ENCODE results near the gene MAP3K3. TPM values are rescaled to one million over a fixed set of nuclear protein-coding genes. Genes with fewer than 3 reads are reported as not detected.

MAP3K3 gene
- total and polyA plus RNA-seq, 9 donors, result 32.2 to 41.0 (median 36.3) TPM

DNA sequence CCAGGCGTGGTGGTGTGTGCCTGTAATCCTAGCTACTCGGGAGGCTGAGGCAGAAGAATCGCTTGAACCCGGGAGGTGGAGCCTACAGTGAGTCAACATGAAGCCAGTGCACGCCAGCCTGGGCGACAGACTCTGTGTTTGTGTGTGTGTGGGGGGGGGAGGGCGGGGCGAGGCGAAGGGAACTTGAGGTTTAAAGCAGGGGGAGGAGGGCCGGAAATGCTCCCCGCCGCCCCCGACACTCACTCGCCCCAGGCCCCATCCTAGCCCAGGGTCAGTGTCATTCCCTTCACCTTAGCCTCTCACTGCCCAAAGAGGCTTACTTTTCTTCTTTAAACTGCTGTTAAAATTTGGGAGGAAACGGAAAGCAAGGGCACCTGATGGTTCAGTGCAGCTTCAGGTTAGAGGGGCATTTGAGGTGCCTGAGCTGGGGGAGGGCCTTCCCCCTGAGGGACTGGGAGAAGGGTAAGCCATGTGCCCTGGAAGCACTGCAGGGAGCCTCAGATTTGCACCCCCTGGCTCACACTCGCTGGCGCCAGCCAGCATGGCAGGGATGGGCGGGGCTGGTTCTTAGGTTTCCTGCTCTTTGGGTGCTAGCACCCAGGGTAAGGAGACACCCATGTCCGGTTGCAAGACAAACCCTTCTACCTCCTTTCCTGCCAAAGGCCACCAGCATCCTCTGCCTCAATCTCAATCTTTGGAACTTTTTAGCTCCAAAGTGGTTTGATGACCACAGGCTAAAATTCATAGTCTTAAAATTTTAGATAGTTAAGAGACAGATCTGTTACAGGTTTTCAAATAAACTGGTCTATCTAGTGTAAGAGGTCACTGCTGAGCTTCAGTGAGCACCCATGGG lies 79.9 kb downstream of the MAP3K3 start:
- Histone ChIP-seq H3K36me3 (no peaks in the 10 kb centered on the region), H3K27me3 (no peaks in the 10 kb centered on the region), H3K4me1 (ENCODE audit: insufficient read depth) (peaks cover 7% of the 10 kb centered on the region), H3K9me3 (no peaks in the 10 kb centered on the region), H3K4me3 (no peak overlapping the region), H3K27ac (no peak overlapping the region)
- DNase-seq, result no peak
- TF ChIP-seq EP300 (IDR thresholded peaks at IDR 0.05) (no peak), POLR2A (IDR thresholded peaks at IDR 0.05) (no peak)
- TF ChIP-seq, protein P1, sequence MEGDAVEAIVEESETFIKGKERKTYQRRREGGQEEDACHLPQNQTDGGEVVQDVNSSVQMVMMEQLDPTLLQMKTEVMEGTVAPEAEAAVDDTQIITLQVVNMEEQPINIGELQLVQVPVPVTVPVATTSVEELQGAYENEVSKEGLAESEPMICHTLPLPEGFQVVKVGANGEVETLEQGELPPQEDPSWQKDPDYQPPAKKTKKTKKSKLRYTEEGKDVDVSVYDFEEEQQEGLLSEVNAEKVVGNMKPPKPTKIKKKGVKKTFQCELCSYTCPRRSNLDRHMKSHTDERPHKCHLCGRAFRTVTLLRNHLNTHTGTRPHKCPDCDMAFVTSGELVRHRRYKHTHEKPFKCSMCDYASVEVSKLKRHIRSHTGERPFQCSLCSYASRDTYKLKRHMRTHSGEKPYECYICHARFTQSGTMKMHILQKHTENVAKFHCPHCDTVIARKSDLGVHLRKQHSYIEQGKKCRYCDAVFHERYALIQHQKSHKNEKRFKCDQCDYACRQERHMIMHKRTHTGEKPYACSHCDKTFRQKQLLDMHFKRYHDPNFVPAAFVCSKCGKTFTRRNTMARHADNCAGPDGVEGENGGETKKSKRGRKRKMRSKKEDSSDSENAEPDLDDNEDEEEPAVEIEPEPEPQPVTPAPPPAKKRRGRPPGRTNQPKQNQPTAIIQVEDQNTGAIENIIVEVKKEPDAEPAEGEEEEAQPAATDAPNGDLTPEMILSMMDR (IDR thresholded peaks at IDR 0.05), result no peak
- WGBS, 3 donors, result 88 to 91% (median 90%) methylated on average over 19 of the region's 19 CpGs
- intact Hi-C loops (cut with DNase I), result no loop called here

DNA sequence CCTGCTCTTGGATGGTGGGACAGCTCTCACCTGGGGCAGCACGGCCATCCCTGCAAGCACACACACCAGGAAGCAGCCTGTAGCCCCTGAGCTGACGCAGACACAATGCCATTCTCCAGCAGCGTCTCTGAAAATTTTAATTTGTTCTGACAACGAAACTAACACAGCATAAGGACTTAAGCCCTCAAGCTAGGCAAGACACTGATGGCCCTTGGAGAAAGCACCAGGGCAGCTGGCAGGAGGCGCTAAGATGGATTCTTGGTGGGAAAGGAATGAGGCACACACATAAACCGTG lies 80.5 kb downstream of the MAP3K3 start:
- Histone ChIP-seq H3K4me1 (ENCODE audit: insufficient read depth) (peaks cover 7% of the 10 kb centered on the region), H3K27ac (no peak overlapping the region), H3K4me3 (no peak overlapping the region), H3K36me3 (no peaks in the 10 kb centered on the region), H3K27me3 (no peaks in the 10 kb centered on the region), H3K9me3 (no peaks in the 10 kb centered on the region)
- TF ChIP-seq, protein P1 (IDR thresholded peaks at IDR 0.05), result no peak
- TF ChIP-seq EP300 (IDR thresholded peaks at IDR 0.05), result no peak
- TF ChIP-seq POLR2A (IDR thresholded peaks at IDR 0.05), result no peak
- intact Hi-C loops (cut with DNase I), result no loop called here
- DNase-seq, result no peak
- 82 to 89% (median 87%) methylated on average over 6 of the region's 6 CpGs for WGBS, 3 donors

DNA sequence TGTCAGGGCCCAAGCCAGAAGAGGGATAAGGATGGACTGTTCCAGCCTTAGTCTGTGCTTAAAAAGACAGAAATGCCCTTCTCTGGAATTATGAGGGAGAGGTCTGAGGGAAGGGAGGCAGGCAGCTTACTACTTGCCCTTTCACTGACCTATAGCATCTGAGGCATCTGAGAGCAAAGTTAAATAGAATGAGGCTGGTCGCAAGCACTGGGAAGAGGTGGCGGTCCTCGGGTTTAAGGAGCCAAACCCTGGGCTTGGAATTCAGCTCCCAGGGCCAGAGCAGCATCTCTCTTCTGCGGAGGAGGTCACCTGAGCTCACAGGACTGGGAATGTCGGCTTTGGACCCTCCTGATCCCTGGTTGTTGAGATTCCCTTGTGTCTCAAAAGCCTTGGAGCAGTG lies 80.8 kb downstream of the MAP3K3 start:
- H3K36me3 ChIP-seq, result no peaks in the 10 kb centered on the region
- no peak for DNase-seq

DNA sequence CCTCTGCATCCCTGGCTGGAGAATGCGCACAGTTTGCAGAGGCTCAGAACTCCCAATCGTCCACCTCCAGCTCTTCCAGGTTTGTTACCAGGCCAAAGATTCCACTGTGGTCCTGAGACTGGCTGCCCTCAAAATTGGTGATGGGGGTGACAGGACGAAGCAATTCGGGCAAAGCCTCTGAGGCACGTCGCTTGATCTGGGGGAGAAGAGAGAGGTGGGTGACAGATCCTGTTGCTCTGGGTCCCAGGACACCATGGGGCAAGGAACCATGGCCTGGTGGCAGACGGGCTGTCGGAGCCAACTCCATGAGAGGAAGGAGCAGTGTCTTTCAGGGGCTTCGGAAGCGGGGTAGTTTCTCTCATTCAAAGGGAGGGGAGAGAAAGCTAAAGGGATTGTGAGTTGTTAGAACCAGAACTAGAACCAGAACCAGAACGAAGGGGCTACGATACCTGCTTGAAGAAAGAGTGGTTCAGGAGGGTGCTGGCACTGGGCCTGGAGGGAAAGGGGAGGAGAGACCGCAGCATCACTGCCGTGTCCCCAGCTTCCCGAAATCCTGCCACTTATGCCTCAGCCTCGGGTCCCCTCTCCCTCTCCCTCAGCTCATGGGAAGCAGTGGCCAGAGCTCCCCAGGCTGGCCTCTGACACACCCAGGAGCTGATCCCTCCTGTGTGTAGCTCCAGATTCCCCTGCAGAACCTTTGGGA lies 81.5 kb downstream of the MAP3K3 start:
- Histone ChIP-seq H3K27me3 (no peaks in the 10 kb centered on the region), H3K27ac (no peak overlapping the region), H3K9me3 (no peaks in the 10 kb centered on the region), H3K4me1 (ENCODE audit: insufficient read depth) (peaks cover 7% of the 10 kb centered on the region), H3K36me3 (no peaks in the 10 kb centered on the region), H3K4me3 (no peak overlapping the region)
- WGBS, 3 donors, result 90 to 91% (median 90%) methylated on average over 16 of the region's 16 CpGs
- intact Hi-C loops (cut with DNase I), result no loop called here
- no peak for TF ChIP-seq EP300 (IDR thresholded peaks at IDR 0.05)
- TF ChIP-seq POLR2A (IDR thresholded peaks at IDR 0.05), result no peak
- TF ChIP-seq, protein P1 (IDR thresholded peaks at IDR 0.05), result no peak
- no peak for DNase-seq

More for the DNA sequence above, 80.8 kb downstream of the MAP3K3 start:
- Histone ChIP-seq H3K9me3 (no peaks in the 10 kb centered on the region), H3K27me3 (no peaks in the 10 kb centered on the region), H3K4me1 (ENCODE audit: insufficient read depth) (peaks cover 7% of the 10 kb centered on the region), H3K27ac (no peak overlapping the region), H3K4me3 (no peak overlapping the region)
- TF ChIP-seq POLR2A (IDR thresholded peaks at IDR 0.05), result no peak
- TF ChIP-seq EP300 (IDR thresholded peaks at IDR 0.05), result no peak
- TF ChIP-seq, protein P1 (IDR thresholded peaks at IDR 0.05), result no peak
- 81 to 84% (median 83%) methylated on average over 5 of the region's 5 CpGs for WGBS, 3 donors
- intact Hi-C loops (cut with DNase I), result no loop called here

Data from ovary (tissue), 9 donors.